Measurements from ENCODE around the gene USP40.

DNA sequence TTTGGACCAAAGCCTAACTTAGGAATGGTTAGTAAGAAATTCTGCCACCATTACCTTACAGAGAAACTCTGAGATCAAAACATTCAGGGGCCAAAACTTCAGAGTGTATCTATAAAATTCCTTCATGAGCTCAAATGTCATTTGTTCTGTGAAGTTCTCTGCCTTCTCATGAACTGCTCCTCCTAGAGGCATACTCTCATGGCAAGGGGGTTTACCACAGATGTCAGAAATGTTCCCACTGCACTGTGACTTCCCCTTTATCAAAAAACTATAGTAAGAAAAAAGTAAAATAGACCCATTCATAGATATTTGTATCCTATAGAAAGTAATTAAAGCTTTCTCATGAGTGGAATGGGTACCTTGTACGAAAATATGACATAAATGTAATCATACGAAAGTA is 68.5 kb downstream of the USP40 start:
- TF ChIP-seq, protein P1, sequence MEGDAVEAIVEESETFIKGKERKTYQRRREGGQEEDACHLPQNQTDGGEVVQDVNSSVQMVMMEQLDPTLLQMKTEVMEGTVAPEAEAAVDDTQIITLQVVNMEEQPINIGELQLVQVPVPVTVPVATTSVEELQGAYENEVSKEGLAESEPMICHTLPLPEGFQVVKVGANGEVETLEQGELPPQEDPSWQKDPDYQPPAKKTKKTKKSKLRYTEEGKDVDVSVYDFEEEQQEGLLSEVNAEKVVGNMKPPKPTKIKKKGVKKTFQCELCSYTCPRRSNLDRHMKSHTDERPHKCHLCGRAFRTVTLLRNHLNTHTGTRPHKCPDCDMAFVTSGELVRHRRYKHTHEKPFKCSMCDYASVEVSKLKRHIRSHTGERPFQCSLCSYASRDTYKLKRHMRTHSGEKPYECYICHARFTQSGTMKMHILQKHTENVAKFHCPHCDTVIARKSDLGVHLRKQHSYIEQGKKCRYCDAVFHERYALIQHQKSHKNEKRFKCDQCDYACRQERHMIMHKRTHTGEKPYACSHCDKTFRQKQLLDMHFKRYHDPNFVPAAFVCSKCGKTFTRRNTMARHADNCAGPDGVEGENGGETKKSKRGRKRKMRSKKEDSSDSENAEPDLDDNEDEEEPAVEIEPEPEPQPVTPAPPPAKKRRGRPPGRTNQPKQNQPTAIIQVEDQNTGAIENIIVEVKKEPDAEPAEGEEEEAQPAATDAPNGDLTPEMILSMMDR (conservative IDR thresholded peaks at IDR 0.05; ENCODE audit: low read length): peak; percentile 55
- TF ChIP-seq EZH2phosphoT487 (IDR thresholded peaks at IDR 0.05; ENCODE audit: borderline replicate concordance, low read depth, low read length): no peak
